ENCODE measurements around the gene PUM1. TPM values are rescaled to one million over a fixed set of nuclear protein-coding genes. Genes with fewer than 3 reads are reported as not detected.

Gene PUM1
- total RNA-seq, 1 donor from 2014 or later: 71.1 TPM

DNA sequence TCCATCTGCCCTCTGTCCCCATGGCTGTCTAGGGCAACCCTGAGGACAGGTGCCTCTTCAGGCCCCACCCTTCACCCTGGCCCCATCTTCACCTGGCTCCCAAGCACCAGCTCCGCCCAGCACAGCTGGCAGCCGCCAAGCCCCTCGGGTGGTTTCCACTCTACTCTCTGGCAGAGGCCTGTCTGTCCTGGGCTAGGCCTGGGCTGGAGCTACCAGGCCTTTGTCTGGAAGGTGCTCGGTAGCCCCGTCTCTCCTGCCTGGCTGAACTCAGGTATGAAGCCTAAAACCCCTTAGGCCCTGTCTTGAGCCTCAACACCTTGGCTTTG lies 174.3 kb downstream of the PUM1 start:
- intact Hi-C loops (cut with DNase I): no loop called here

GRCh38 chr1:30890502-30891226 lies 174.9 kb downstream of the PUM1 start:
- DNase-seq (ENCODE audit: missing footprints) (peak; percentile 18), ATAC-seq (no peak)
- intact Hi-C loops (cut with DNase I): no loop called here

More for the DNA sequence above, 174.3 kb downstream of the PUM1 start:
- DNase-seq (ENCODE audit: missing footprints) (peak; percentile 49), ATAC-seq (no peak)

DNA sequence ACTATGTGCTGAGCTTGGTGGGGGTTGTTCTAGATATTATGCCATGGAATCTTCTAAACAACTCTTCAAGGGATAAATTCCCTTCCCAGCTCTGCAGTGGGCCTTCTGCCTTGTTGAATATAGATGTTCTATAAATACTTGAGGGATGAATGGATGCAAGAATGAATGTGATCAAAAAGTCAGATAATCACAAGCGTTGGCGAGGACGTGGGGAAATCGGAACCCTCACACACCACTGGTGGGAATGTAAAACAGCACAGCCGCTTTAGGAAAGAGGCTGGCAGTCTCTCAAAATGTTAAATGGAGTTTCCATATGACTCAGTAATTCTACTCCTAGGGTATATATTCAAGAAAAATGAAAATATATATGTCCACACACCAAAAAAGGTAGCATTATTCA lies 176.0 kb downstream of the PUM1 start:
- DNase-seq (ENCODE audit: missing footprints) (no peak), ATAC-seq (no peak)
- intact Hi-C loops (cut with DNase I): loop anchor here (5.0 kb wide), 1 partner anchor 37 kb away; no protein-coding TSS in a partner anchor

GRCh38 chr1:30888975-30889374 lies 176.5 kb downstream of the PUM1 start:
- ATAC-seq (no peak), DNase-seq (ENCODE audit: missing footprints) (no peak)
- intact Hi-C loops (cut with DNase I): loop anchor here (5.0 kb wide), 1 partner anchor 37 kb away; no protein-coding TSS in a partner anchor

- peak; percentile 92 for ATAC-seq
- intact Hi-C loops (cut with DNase I): loop anchor here (5.0 kb wide), 1 partner anchor 36 kb away; no protein-coding TSS in a partner anchor
- DNase-seq (ENCODE audit: missing footprints): peak; percentile 79
Observed at GRCh38 chr1:30888391-30888790, 177.1 kb downstream of the PUM1 start.

- peak; percentile 53 for DNase-seq (ENCODE audit: missing footprints)
- ATAC-seq: peak; percentile 20
- intact Hi-C loops (cut with DNase I): loop anchor here (5.0 kb wide), 1 partner anchor 35 kb away; no protein-coding TSS in a partner anchor
Observed at GRCh38 chr1:30887485-30888315, 177.8 kb downstream of the PUM1 start.

- ATAC-seq (no peak), DNase-seq (ENCODE audit: missing footprints) (peak; percentile 37)
- intact Hi-C loops (cut with DNase I): loop anchor here (5.0 kb wide), 1 partner anchor 35 kb away; no protein-coding TSS in a partner anchor
Observed at GRCh38 chr1:30886710-30887428, 178.6 kb downstream of the PUM1 start.

DNA sequence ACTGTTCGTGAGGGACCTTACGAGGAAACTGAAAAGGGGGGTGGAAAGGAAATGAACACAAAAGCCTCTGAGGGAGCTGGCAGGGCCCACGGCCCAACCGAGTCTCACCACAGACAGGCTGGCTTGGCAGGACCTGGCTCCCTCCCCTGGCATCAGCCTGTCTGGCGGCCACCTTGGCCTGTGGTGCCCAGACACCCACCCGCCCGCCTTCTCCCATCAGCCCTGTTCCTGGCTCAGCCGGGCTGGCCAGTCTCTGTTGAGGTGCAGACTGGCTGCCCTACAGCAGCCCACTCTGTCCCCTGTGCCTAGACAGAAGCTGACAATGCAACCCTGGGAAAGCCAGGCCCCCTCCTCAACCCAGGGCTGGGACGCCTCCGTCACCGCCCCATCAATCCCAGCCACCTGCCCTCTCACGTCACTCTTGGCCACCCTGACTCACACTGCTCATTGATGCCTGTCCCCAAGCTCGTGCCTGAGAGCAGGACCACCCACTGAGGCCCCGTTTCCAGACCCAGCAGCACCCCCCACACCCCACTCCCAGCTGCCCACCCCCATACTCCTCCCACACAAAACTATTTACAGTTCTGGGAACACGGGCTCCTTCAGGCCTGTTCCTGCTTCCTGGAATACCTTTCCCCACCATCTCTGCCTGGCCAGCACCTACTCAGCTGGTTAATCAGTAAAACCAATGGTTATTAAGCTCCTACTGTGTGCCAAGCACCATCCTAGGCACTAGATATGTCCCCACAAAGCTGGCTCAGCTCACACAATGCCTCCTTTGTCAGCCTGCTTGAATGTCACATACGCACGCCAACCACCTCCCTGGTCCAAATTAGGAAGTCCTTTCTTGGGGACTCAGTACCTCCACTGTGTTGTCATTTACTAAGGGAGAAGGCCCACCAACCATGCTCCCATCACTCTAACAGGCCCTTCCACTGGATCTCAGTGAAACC lies 179.7 kb downstream of the PUM1 start:
- DNase-seq (ENCODE audit: missing footprints) (peak; percentile 61), ATAC-seq (no peak)
- intact Hi-C loops (cut with DNase I): loop anchor here (5.0 kb wide), 1 partner anchor 34 kb away; no protein-coding TSS in a partner anchor

- intact Hi-C loops (cut with DNase I): loop anchor here (5.0 kb wide), 1 partner anchor 32 kb away; no protein-coding TSS in a partner anchor
- no peak for DNase-seq (ENCODE audit: missing footprints)
- no peak for ATAC-seq
Observed at GRCh38 chr1:30884723-30885122, 180.8 kb downstream of the PUM1 start.

- peak; percentile 27 for DNase-seq (ENCODE audit: missing footprints)
- intact Hi-C loops (cut with DNase I): no loop called here
- no peak for ATAC-seq
Observed at GRCh38 chr1:30883389-30884172, 181.9 kb downstream of the PUM1 start.

DNA sequence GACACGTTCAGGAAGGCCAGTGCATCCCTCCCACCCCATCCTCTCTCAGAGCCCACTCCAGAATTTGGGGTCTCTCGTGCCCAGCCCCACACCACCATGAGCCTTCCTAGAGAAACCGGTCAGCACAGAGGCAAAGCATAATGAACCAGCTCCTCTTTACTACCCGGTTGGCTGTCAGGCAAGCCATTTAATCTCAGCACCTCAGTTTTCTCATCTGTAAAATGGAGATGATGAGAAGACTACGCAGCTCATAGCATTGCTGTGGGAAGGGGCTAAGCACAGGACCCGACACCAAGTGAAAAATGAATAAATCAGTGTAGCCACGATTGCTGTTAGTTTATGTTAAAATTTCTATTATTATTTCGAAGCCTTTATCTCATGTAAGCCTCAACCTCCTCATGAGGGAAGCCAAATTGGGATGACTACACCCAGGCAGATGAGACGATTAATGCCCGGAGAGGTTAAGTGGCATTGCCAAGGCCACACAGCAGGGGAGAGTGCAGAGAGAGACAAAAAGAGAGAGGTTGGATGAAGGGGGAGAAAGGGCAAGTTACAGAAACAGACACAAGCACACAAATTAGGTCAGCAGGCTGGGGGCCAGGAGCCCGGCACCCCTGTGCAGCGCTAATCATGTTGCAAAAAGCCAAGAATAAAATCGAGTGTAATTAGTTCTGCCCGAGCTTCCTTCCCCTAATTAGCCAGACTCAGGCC lies 182.7 kb downstream of the PUM1 start:
- ATAC-seq (no peak), DNase-seq (ENCODE audit: missing footprints) (peak; percentile 44)
- intact Hi-C loops (cut with DNase I): no loop called here

Other genes with a start within 250 kb of the PUM1 start
- gene SDC3, start 157.0 kb downstream of the PUM1 start, total RNA-seq: 28.5 TPM
- gene NKAIN1, start 174.2 kb upstream of the PUM1 start, total RNA-seq: 0.14 TPM
- 19.0 TPM for gene SNRNP40, start 231.1 kb upstream of the PUM1 start, total RNA-seq
- 10.4 TPM for gene ZCCHC17, start 231.3 kb upstream of the PUM1 start, total RNA-seq